Right lung (tissue), 5 donors: ENCODE measurements around the gene CNKSR3. TPM values are rescaled to one million over a fixed set of nuclear protein-coding genes. Genes with fewer than 3 reads are reported as not detected.

Experiments used
- DNase-seq, 2 donors: peaks; one replicate each; pipeline ENCODE4 v3.0.0-alpha.2; 2013
- polyA plus RNA-seq, 5 donors: library from polyadenylated mRNA; unstranded; fragments of 120-200 nt; gene quantifications; one replicate each; pipeline versions ENCODE4 v1.2.1 to v1.2.3, GENCODE V29; 2013; ENCODE audit warnings: inconsistent platforms in 1 of 5, low replicate concordance in 1 of 5; ENCODE audit not compliant: insufficient read length in 5 of 5, insufficient read depth in 1 of 5

Gene CNKSR3
- polyA plus RNA-seq, 5 donors, result 24.3 to 33.2 (median 29.3) TPM

- no peak for DNase-seq
Observed at GRCh38 chr6:154457881-154458284, 52.6 kb downstream of the CNKSR3 start.

GRCh38 chr6:154457046-154457713, 53.3 kb downstream of the CNKSR3 start:
- DNase-seq, result no peak

GRCh38 chr6:154453329-154453728, 57.2 kb downstream of the CNKSR3 start:
- no peak for DNase-seq

- no peak for DNase-seq
Observed at GRCh38 chr6:154450498-154450897, 60.0 kb downstream of the CNKSR3 start.

GRCh38 chr6:154448448-154449096, 61.9 kb downstream of the CNKSR3 start:
- peak; percentile 62 to 63 for DNase-seq

GRCh38 chr6:154447954-154448353, 62.5 kb downstream of the CNKSR3 start:
- DNase-seq, result peak; percentile 59 to 70

GRCh38 chr6:154446984-154447383, 63.5 kb downstream of the CNKSR3 start:
- no peak for DNase-seq

- no peak for DNase-seq
Observed at GRCh38 chr6:154445417-154445816, 65.1 kb downstream of the CNKSR3 start.

- no peak for DNase-seq
Observed at GRCh38 chr6:154441995-154442310, 68.5 kb downstream of the CNKSR3 start.

- DNase-seq, result no peak
Observed at GRCh38 chr6:154440422-154441043, 70.0 kb downstream of the CNKSR3 start.

GRCh38 chr6:154440022-154440421, 70.5 kb downstream of the CNKSR3 start:
- DNase-seq, result no peak

GRCh38 chr6:154438882-154439415, 71.5 kb downstream of the CNKSR3 start:
- no peak for DNase-seq

GRCh38 chr6:154435400-154435945, 75.0 kb downstream of the CNKSR3 start:
- no peak for DNase-seq

- DNase-seq, result no peak
Observed at GRCh38 chr6:154434662-154435061, 75.8 kb downstream of the CNKSR3 start.

GRCh38 chr6:154433477-154434241, 76.8 kb downstream of the CNKSR3 start:
- DNase-seq, result no peak

- no peak for DNase-seq
Observed at GRCh38 chr6:154432533-154433476, 77.7 kb downstream of the CNKSR3 start.

- DNase-seq, result no peak
Observed at GRCh38 chr6:154430481-154430919, 80.0 kb downstream of the CNKSR3 start.

GRCh38 chr6:154429711-154430110, 80.8 kb downstream of the CNKSR3 start:
- DNase-seq, result no peak

- DNase-seq, result no peak
Observed at GRCh38 chr6:154428897-154429296, 81.6 kb downstream of the CNKSR3 start.

- DNase-seq, result no peak
Observed at GRCh38 chr6:154427446-154427845, 83.0 kb downstream of the CNKSR3 start.

- no peak for DNase-seq
Observed at GRCh38 chr6:154426997-154427396, 83.5 kb downstream of the CNKSR3 start.
